K562 (cell line): ENCODE results near the gene ITGB2. TPM values are rescaled to one million over a fixed set of nuclear protein-coding genes. Genes with fewer than 3 reads are reported as not detected.

Experiments
- ATF7 ChIP-seq: fragments of 450-650 bp; IDR thresholded peaks from 2 replicates; pipeline ENCODE4 v1.7.1; 2014; ENCODE audit warnings: mild to moderate bottlenecking, moderate library complexity
- CEBPG ChIP-seq, 3 experiments: fragments of 200-800 bp in 1 of 3; sonication (Bioruptor generic) in 1 of 3; sonication (generic) in 1 of 3; formaldehyde crosslinking in 1 of 3; IDR thresholded peaks in 2 of 3; conservative IDR thresholded peaks in 1 of 3; 2 replicates each; pipeline versions ENCODE4 v1.6.1 to v1.8.0; 2016 to 2022; ENCODE audit warnings: missing compliant biosample characterization in 2 of 3, missing genetic modification characterization in 2 of 3, mild to moderate bottlenecking in 1 of 3, missing genetic modification reagents in 1 of 3
- CTBP1 ChIP-seq: fragments of 450-650 bp; IDR thresholded peaks from 2 replicates; pipeline ENCODE4 v1.6.1; 2016; ENCODE audit warnings: borderline replicate concordance
- E2F1 ChIP-seq: sonication (generic); formaldehyde crosslinking; IDR thresholded peaks from 2 replicates; pipeline ENCODE4 v1.8.1; 2023; ENCODE audit warnings: mild to moderate bottlenecking, missing genetic modification reagents, moderate library complexity
- FOXJ3 ChIP-seq: sonication (generic); formaldehyde crosslinking; IDR thresholded peaks from 2 replicates; pipeline ENCODE4 v1.4.0; 2020; ENCODE audit warnings: mild to moderate bottlenecking, missing genetic modification reagents
- MIER1 ChIP-seq: fragments of 450-650 bp; IDR thresholded peaks from 2 replicates; pipeline ENCODE4 v1.6.1; 2016; ENCODE audit warnings: antibody characterized with exemption, mild to moderate bottlenecking, low read depth
- MTA2 ChIP-seq: fragments of 450-650 bp; IDR thresholded peaks from 2 replicates; pipeline ENCODE4 v1.6.1; 2016; ENCODE audit warnings: low read depth
- RCOR1 ChIP-seq, 2 experiments: IDR thresholded peaks; 2 replicates each; pipeline ENCODE4 v1.6.1; 2012; ENCODE audit warnings: low read depth in 2 of 2, low read length in 2 of 2, borderline replicate concordance in 1 of 2, improper control_type of control experiment in 1 of 2
- SMARCB1 ChIP-seq: IDR thresholded peaks from 2 replicates; pipeline ENCODE4 v1.6.1; 2011; ENCODE audit warnings: improper control_type of control experiment, low read depth; ENCODE audit not compliant: insufficient read length
- TEAD4 ChIP-seq, 2 experiments: sonication (generic) in 1 of 2; formaldehyde crosslinking in 1 of 2; IDR thresholded peaks; 2 replicates each; pipeline versions ENCODE4 v1.6.1 to v1.8.0; 2012 to 2022; ENCODE audit warnings: borderline replicate concordance in 1 of 2, inconsistent platforms in 1 of 2, low read length in 1 of 2, mild to moderate bottlenecking in 1 of 2, missing genetic modification reagents in 1 of 2
- U2AF2 ChIP-seq: fragments of 200-400 bp; formaldehyde crosslinking; optimal IDR thresholded peaks from 2 replicates; pipeline ENCODE3; 2017; ENCODE audit warnings: low read depth, mild to moderate bottlenecking, low read length
- UBTF ChIP-seq, 2 experiments: IDR thresholded peaks; 2 replicates each; pipeline ENCODE4 v1.6.1; 2012; ENCODE audit warnings: improper control_type of control experiment in 2 of 2, low read depth in 2 of 2, low read length in 2 of 2, borderline replicate concordance in 1 of 2
- ZBTB12 ChIP-seq: fragments of 250-450 bp; sonication (Bioruptor Pico); IDR thresholded peaks from 2 replicates; pipeline ENCODE4 v1.4.0; 2020
- ZKSCAN1 ChIP-seq: fragments of 150-350 bp; IDR thresholded peaks from 2 replicates; pipeline ENCODE4 v1.6.1; 2016; ENCODE audit warnings: low read depth, low read length
- ZNF134 ChIP-seq: fragments of 250-450 bp; sonication (Bioruptor Pico); conservative IDR thresholded peaks from 2 replicates; pipeline ENCODE4 v1.4.0; 2020
- polyA plus RNA-seq, 8 experiments: library from polyadenylated mRNA; depleted of rRNA in 4 of 8; stranded (reverse) in 5 of 8; unstranded in 3 of 8; fragments of >200 nt; fragmentation: Nextera tagmentation in 2 of 8; fragmentation: Illumina TruSeq in 1 of 8; extraction: Ambion mirVana in 2 of 8; extraction: Trizol in 1 of 8; gene quantifications; 2 replicates each; pipeline versions ENCODE4 v1.2.1 to v1.2.3, GENCODE V29; 2011 to 2014; ENCODE audit warnings: inconsistent platforms in 1 of 8, missing spikeins in 1 of 8
- total RNA-seq, 7 experiments: library from RNA; depleted of rRNA in 6 of 7; stranded (reverse); fragments of >200 nt in 6 of 7; fragmentation: Illumina TruSeq in 2 of 7; extraction: Trizol in 2 of 7; gene quantifications; 2 replicates each; pipeline versions ENCODE4 v1.2.1 to v1.2.3, GENCODE V29; 2011 to 2021; ENCODE audit warnings: low replicate concordance in 1 of 7
- TF ChIP-seq, protein P1 (sequence below), 3 experiments: IDR thresholded peaks in 2 of 3; conservative IDR thresholded peaks in 1 of 3; 2 replicates each; pipeline ENCODE4 v1.5.1; 2011 to 2012; ENCODE audit warnings: low read length in 3 of 3, mild to moderate bottlenecking in 3 of 3, control low read depth in 2 of 3, improper control_type of control experiment in 1 of 3, inconsistent platforms in 1 of 3, low read depth in 1 of 3, mixed read lengths in 1 of 3, moderate library complexity in 1 of 3; ENCODE audit not compliant: insufficient read depth in 2 of 3
- TF ChIP-seq, protein P2 (sequence below): fragments of 250-450 bp; sonication (Bioruptor Pico); IDR thresholded peaks from 2 replicates; pipeline ENCODE4 v1.8.0; 2021; ENCODE audit warnings: moderate library complexity, mild to moderate bottlenecking, inconsistent platforms

The ITGB2 gene
- total and polyA plus RNA-seq, 9 of the 15 experiments (the other 6 are each of a cell fraction or from before 2014, with no cell fraction given), result 0.07 to 1.3 (median 0.51) TPM; not detected in 2

DNA sequence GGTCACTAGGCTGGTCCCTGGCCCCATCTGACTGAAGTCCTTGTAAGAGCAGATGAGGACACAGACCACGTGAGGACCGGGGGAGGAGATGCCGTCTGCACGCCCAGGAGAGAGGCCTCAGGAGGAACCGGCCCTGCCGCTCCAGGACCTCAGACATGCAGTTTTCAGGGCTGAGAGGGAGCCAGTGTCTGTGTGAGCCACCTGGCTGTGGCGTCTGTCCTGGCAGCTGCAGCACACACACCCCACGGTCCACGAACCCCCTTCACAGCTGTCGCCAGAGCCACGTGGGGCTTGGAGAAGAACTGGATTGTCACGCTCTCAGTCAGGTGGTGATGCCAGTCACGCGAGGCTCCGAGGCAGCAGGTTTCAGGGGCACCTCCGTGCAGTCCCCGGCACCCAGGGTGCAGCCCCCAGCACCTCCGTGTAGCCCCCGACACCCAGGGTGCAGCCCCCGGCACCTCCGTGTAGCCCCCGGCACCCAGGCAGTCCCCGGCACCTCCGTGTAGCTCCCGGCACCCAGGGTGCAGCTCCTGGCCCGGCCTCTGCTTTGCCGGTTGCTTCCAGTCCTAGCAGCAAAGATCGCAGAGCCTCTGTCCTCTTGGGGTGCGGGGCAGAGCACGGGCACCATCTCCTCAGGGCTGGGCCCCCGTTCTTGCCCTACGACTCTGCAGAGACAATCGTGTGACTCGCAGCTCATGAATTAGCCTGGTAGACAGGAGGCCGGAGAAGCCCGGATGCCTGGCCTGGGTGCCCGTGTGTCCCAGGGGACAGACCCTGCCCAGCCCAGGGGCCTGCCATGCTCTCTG is 83.8 kb downstream of the ITGB2 start (continued):
- peak in 1 of 2 experiments; percentile 83; a peak in 2 of 4 replicates for TF ChIP-seq RCOR1 (IDR thresholded peaks at IDR 0.05; ENCODE audit: borderline replicate concordance in 1 of 2, low read depth in 2 of 2, low read length in 2 of 2)
- no peak for TF ChIP-seq FOXJ3 (CRISPR knock-in tag)
- TF ChIP-seq SMARCB1, result no peak
- TF ChIP-seq CTBP1, result peak; percentile 86
- no peak for TF ChIP-seq TEAD4 (IDR thresholded peaks at IDR 0.05; ENCODE audit: low read length)
- no peak for TF ChIP-seq TEAD4 (CRISPR knock-in tag; IDR thresholded peaks at IDR 0.05; ENCODE audit: borderline replicate concordance)
- no peak for TF ChIP-seq ZKSCAN1
- TF ChIP-seq U2AF2, result no peak
- no peak for TF ChIP-seq ZBTB12 (CRISPR knock-in tag)
- TF ChIP-seq CEBPG (CRISPR knock-in tag; IDR thresholded peaks at IDR 0.05), result no peak
- no peak for TF ChIP-seq CEBPG (tag; conservative IDR thresholded peaks at IDR 0.05 in 1 of 2, IDR thresholded peaks at IDR 0.05 in 1 of 2)
- TF ChIP-seq UBTF (IDR thresholded peaks at IDR 0.05; ENCODE audit: borderline replicate concordance in 1 of 2, low read depth in 2 of 2, low read length in 2 of 2), result no peak; a peak in 1 of 4 replicates
- no peak for TF ChIP-seq ZNF134 (CRISPR knock-in tag)
- TF ChIP-seq, protein P1, sequence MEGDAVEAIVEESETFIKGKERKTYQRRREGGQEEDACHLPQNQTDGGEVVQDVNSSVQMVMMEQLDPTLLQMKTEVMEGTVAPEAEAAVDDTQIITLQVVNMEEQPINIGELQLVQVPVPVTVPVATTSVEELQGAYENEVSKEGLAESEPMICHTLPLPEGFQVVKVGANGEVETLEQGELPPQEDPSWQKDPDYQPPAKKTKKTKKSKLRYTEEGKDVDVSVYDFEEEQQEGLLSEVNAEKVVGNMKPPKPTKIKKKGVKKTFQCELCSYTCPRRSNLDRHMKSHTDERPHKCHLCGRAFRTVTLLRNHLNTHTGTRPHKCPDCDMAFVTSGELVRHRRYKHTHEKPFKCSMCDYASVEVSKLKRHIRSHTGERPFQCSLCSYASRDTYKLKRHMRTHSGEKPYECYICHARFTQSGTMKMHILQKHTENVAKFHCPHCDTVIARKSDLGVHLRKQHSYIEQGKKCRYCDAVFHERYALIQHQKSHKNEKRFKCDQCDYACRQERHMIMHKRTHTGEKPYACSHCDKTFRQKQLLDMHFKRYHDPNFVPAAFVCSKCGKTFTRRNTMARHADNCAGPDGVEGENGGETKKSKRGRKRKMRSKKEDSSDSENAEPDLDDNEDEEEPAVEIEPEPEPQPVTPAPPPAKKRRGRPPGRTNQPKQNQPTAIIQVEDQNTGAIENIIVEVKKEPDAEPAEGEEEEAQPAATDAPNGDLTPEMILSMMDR (IDR thresholded peaks at IDR 0.05 in 2 of 3, conservative IDR thresholded peaks at IDR 0.05 in 1 of 3; ENCODE audit: insufficient read depth in 2 of 3, low read depth in 1 of 3, low read length in 3 of 3), result no peak
- no peak for TF ChIP-seq MIER1
- TF ChIP-seq, protein P2, sequence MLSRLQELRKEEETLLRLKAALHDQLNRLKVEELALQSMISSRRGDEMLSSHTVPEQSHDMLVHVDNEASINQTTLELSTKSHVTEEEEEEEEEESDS (CRISPR knock-in tag), result no peak
- TF ChIP-seq MTA2, result no peak
- no peak for TF ChIP-seq E2F1
- TF ChIP-seq ATF7, result peak; percentile 63
